Measurements from ENCODE around the gene RPS5. TPM values are rescaled to one million over a fixed set of nuclear protein-coding genes. Genes with fewer than 3 reads are reported as not detected.

The RPS5 gene
- total RNA-seq, 1 experiment from 2014 or later = 1,400 TPM

- no peak overlapping the region for H4K91ac ChIP-seq (ENCODE audit: insufficient read length, low read depth, low read length)
- no peak for TF ChIP-seq CTCF (conservative IDR thresholded peaks at IDR 0.05)
- Mint-ChIP-seq H3K4me1 (no peaks in the 10 kb centered on the region), H3K4me3 (no peak overlapping the region), H3K27me3 (ENCODE audit: low read depth) (no peaks in the 10 kb centered on the region), H3K36me3 (ENCODE audit: insufficient read depth in 1 of 3, low read depth in 3 of 3) (peaks cover 0 to 5% (median 0%) of the 10 kb centered on the region in 3 experiments; a peak in 2 of 7 replicates), H3K27ac (no peak overlapping the region), H3K9me3 (no peaks in the 10 kb centered on the region)
- H3K23me2 ChIP-seq (ENCODE audit: insufficient read length, low read depth, low read length, poor library complexity, severe bottlenecking) = no peaks in the 10 kb centered on the region
- H4K8ac ChIP-seq (replicated peaks; ENCODE audit: insufficient read length, low read depth, low read length) = no peak overlapping the region
- no peak overlapping the region for H3T11ph ChIP-seq (ENCODE audit: low read length)
- no peak overlapping the region for H3K4me2 ChIP-seq (ENCODE audit: insufficient read depth, insufficient read length, low read length)
- no peak overlapping the region for H2BK15ac ChIP-seq (ENCODE audit: low read depth, low read length)
- no peak overlapping the region for H2AK5ac ChIP-seq (ENCODE audit: insufficient read length, low read length)
- no peak overlapping the region for H2BK12ac ChIP-seq (ENCODE audit: insufficient read length, low read depth, low read length)
- no peak overlapping the region for H2BK120ac ChIP-seq (ENCODE audit: low read depth, low read length, poor library complexity, severe bottlenecking)
- H4K20me1 ChIP-seq (ENCODE audit: control insufficient read depth, insufficient read depth, insufficient read length) = no peaks in the 10 kb centered on the region
- DNase-seq = peak; percentile 23
- no peaks in the 10 kb centered on the region for H3K27me3 ChIP-seq (ENCODE audit: insufficient read depth, low read length)
- no peaks in the 10 kb centered on the region for H3K4me1 ChIP-seq (ENCODE audit: insufficient read depth, low read length)
- no peak overlapping the region for H3K9ac ChIP-seq (ENCODE audit: extremely low read depth, insufficient read length, low read length)
- H3K79me1 ChIP-seq (ENCODE audit: insufficient read depth, low read depth, low read length, poor library complexity, severe bottlenecking) = no peaks in the 10 kb centered on the region
- no peaks in the 10 kb centered on the region for H3K79me2 ChIP-seq (ENCODE audit: insufficient read depth, low read length)
- no peak overlapping the region for H2BK5ac ChIP-seq (ENCODE audit: insufficient read length, low read length)
- no peak overlapping the region for H4K5ac ChIP-seq (ENCODE audit: insufficient read length, low read depth, low read length)
- H2BK20ac ChIP-seq (ENCODE audit: low read depth, low read length, poor library complexity, severe bottlenecking) = no peak overlapping the region
- no CpG with 5 or more reads among the region's 106 CpGs for WGBS (ENCODE audit: extremely low coverage, insufficient read length, low lambda C conversion rate)
- H3K27ac ChIP-seq (ENCODE audit: insufficient read length, low read depth, low read length) = no peak overlapping the region
- no peak overlapping the region for H2AFZ ChIP-seq (ENCODE audit: low read length)
- H3K14ac ChIP-seq (ENCODE audit: insufficient read depth, low read length) = no peak overlapping the region
- no peaks in the 10 kb centered on the region for H3K9me3 ChIP-seq (ENCODE audit: control insufficient read depth, low read depth, low read length)
- H3K56ac ChIP-seq (ENCODE audit: insufficient read length, low read depth, low read length) = no peak overlapping the region
- H3K4ac ChIP-seq (ENCODE audit: low read depth, low read length) = no peak overlapping the region
- no peak overlapping the region for H3K18ac ChIP-seq (ENCODE audit: insufficient read length, low read depth, low read length)
- H3K23ac ChIP-seq (ENCODE audit: insufficient read length, low read depth, low read length) = no peak overlapping the region
These were observed 19.2 kb upstream of the RPS5 start for GRCh38 chr19:58367698-58368454.

Measured in H9 (cell line).